ENCODE results near the gene PLEKHG2.

- TF ChIP-seq, protein P1, sequence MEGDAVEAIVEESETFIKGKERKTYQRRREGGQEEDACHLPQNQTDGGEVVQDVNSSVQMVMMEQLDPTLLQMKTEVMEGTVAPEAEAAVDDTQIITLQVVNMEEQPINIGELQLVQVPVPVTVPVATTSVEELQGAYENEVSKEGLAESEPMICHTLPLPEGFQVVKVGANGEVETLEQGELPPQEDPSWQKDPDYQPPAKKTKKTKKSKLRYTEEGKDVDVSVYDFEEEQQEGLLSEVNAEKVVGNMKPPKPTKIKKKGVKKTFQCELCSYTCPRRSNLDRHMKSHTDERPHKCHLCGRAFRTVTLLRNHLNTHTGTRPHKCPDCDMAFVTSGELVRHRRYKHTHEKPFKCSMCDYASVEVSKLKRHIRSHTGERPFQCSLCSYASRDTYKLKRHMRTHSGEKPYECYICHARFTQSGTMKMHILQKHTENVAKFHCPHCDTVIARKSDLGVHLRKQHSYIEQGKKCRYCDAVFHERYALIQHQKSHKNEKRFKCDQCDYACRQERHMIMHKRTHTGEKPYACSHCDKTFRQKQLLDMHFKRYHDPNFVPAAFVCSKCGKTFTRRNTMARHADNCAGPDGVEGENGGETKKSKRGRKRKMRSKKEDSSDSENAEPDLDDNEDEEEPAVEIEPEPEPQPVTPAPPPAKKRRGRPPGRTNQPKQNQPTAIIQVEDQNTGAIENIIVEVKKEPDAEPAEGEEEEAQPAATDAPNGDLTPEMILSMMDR (conservative IDR thresholded peaks at IDR 0.05; ENCODE audit: low read length): no peak
- no peak for TF ChIP-seq EZH2phosphoT487 (IDR thresholded peaks at IDR 0.05; ENCODE audit: borderline replicate concordance)
These were observed 3.1 kb upstream of the PLEKHG2 start for GRCh38 chr19:39409208-39410016.

All from Loucy (cell line).